CD4-positive, alpha-beta T cell treated with Interleukin-1 beta for 1 hour (primary cell): ENCODE results near the gene ZBTB47.

ENCODE experiments used
- DNase-seq, 2 donors: peaks; one replicate each; pipeline ENCODE4 v3.0.0-alpha.2; 2020 to 2022

Gene ZBTB47

DNA sequence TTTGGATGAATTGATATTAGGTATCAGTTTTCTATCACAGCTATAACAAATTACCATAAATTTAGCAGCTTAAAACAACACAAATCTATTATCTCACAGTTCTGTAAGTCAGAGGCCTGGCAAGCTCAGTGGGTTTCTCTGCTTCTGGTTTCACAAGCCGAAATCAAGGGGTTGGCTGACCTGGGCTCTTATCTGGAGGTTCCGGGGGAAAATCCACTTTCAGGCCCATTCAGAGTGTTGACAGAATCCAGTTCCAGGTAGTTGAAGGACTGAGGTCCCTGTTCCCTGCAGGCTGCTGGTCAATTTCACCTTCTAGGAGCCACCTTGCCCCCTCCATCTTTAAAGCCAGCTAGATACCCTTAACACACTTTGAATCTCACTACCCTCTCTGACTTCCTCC is 60.2 kb downstream of the ZBTB47 start:
- DNase-seq, result no peak

DNA sequence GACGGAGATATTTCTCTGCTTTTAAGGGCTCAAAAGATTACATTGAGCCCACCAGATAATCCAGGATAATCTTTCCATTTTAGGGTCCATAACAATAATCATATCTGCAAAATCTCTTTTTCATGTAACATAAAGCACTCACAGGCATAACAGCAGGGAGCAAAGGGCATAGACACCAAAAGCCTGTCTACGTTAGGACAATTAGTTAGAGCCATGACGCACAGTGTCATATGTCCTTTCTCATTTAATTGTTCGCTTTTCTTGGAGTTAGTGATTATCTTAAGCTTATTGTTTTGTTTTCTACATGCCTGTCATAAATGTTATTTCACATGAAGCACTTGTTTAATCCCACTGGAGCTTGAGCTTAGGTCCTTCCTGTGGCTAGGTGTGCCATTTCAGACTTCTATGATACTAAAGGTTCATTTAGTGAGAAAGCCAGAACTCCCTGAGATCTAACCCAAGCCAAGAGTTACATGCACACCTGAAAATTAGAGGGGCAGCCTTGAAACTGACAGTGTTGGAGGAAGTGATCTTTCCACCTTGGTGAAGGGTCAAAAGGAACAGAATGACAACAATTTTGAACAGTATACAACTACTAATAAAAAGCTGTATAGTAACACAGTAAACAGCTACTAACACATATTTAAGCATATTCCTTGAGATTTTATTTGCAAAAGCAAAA is 60.8 kb downstream of the ZBTB47 start:
- no peak for DNase-seq
